ENCODE measurements around the gene VSIG10. TPM values are rescaled to one million over a fixed set of nuclear protein-coding genes. Genes with fewer than 3 reads are reported as not detected.
"Not testable (repeated sequence)": the region's sequence is repeated elsewhere in the genome, so short reads cannot be mapped to it uniquely, and the experiment has no call there.

The VSIG10 gene
- total and polyA plus RNA-seq, 10 donors: 4.9 to 22.9 (median 13.4) TPM

DNA sequence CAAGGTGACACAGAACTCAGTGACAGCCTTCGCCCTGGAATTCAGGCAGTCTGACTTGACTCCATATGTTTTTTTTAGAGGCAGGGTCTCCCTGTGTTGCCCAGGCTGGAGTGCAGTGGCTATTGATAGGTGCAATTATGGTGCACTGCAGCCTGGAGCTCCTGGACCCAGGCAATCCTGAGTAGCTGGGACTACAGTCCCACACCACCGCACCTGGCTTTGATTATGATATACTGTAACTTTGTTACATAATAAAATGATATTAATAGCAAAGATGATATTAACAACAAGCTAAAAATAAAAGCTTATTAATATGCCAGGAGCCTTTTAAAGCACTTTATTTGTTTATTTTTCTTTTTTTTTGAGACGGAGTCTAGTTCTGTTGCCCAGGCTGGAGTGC lies 9.8 kb downstream of the VSIG10 start:
- H3K27me3 ChIP-seq (replicated peaks in 1 of 7): no peaks in the 10 kb centered on the region
- no peak overlapping the region for H3K27ac ChIP-seq
- no peaks in the 10 kb centered on the region for H3K4me1 ChIP-seq
- H3K36me3 ChIP-seq: peaks cover 0 to 31% (median 0%) of the 10 kb centered on the region in 6 donors
- TF ChIP-seq, protein P1, sequence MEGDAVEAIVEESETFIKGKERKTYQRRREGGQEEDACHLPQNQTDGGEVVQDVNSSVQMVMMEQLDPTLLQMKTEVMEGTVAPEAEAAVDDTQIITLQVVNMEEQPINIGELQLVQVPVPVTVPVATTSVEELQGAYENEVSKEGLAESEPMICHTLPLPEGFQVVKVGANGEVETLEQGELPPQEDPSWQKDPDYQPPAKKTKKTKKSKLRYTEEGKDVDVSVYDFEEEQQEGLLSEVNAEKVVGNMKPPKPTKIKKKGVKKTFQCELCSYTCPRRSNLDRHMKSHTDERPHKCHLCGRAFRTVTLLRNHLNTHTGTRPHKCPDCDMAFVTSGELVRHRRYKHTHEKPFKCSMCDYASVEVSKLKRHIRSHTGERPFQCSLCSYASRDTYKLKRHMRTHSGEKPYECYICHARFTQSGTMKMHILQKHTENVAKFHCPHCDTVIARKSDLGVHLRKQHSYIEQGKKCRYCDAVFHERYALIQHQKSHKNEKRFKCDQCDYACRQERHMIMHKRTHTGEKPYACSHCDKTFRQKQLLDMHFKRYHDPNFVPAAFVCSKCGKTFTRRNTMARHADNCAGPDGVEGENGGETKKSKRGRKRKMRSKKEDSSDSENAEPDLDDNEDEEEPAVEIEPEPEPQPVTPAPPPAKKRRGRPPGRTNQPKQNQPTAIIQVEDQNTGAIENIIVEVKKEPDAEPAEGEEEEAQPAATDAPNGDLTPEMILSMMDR (IDR thresholded peaks at IDR 0.05 in 8 of 11, conservative IDR thresholded peaks at IDR 0.05 in 3 of 11): no peak
- TF ChIP-seq POLR2AphosphoS5 (IDR thresholded peaks at IDR 0.05): no peak
- TF ChIP-seq POLR2A (IDR thresholded peaks at IDR 0.05): no peak
- WGBS, 5 donors: 91 to 99% (median 97%) methylated on average over 3 of the region's 3 CpGs
- no peaks in the 10 kb centered on the region for H3K9me3 ChIP-seq
- DNase-seq: no peak
- H3K4me3 ChIP-seq: no peak overlapping the region
- intact Hi-C loops (cut with DNase I; ENCODE audit: low total_unique reads): no loop called here

DNA sequence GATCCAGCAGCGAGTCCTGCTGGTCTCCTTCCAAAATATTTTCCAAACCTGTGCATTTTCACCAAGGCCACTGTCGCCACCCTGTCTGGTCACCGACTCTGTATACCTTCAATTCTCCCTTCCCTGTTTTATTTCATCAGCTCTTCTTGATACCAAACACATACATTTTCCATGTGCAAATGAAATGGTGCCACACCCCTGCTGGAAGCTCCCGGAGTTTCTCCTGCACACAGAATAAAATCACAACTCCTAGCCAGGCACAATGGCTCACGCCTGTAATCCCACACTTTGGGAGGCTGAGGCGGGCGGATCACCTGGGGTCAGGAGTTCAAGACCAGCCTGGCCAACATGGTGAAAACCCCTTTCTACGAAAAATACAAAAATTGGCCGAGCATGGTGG lies 14.0 kb downstream of the VSIG10 start:
- H3K4me1 ChIP-seq: no peaks in the 10 kb centered on the region
- H3K4me3 ChIP-seq: no peak overlapping the region
- no peaks in the 10 kb centered on the region for H3K9me3 ChIP-seq
- intact Hi-C loops (cut with DNase I; ENCODE audit: low total_unique reads): no loop called here
- H3K27me3 ChIP-seq (replicated peaks in 1 of 7): no peaks in the 10 kb centered on the region
- H3K27ac ChIP-seq: no peak overlapping the region
- WGBS, 5 donors: 90 to 97% (median 95%) methylated on average over 9 of the region's 9 CpGs
- DNase-seq: no peak
- H3K36me3 ChIP-seq: peaks cover 0 to 26% (median 0%) of the 10 kb centered on the region in 6 donors
- TF ChIP-seq, protein P1 (IDR thresholded peaks at IDR 0.05 in 8 of 11, conservative IDR thresholded peaks at IDR 0.05 in 3 of 11): no peak
- no peak for TF ChIP-seq POLR2A (IDR thresholded peaks at IDR 0.05)
- TF ChIP-seq POLR2AphosphoS5 (IDR thresholded peaks at IDR 0.05): no peak

- no peaks in the 10 kb centered on the region for H3K27me3 ChIP-seq (replicated peaks in 1 of 7)
- no peak overlapping the region for H3K4me3 ChIP-seq
- H3K4me1 ChIP-seq: no peaks in the 10 kb centered on the region
- peaks cover 0 to 46% (median 0%) of the 10 kb centered on the region in 6 donors for H3K36me3 ChIP-seq
- WGBS, 5 donors: 86 to 95% (median 88%) methylated on average over 9 of the region's 9 CpGs
- H3K9me3 ChIP-seq: peaks cover 0 to 5% (median 0%) of the 10 kb centered on the region in 8 donors
- intact Hi-C loops (cut with DNase I; ENCODE audit: low total_unique reads): no loop called here
- DNase-seq: no peak
- no peak overlapping the region for H3K27ac ChIP-seq
- TF ChIP-seq POLR2A (IDR thresholded peaks at IDR 0.05): no peak
- no peak for TF ChIP-seq POLR2AphosphoS5 (IDR thresholded peaks at IDR 0.05)
- TF ChIP-seq, protein P1 (IDR thresholded peaks at IDR 0.05 in 8 of 11, conservative IDR thresholded peaks at IDR 0.05 in 3 of 11): no peak
Measured at GRCh38 chr12:118082161-118082560, 21.6 kb downstream of the VSIG10 start.

GRCh38 chr12:118081521-118081920 lies 22.3 kb downstream of the VSIG10 start:
- H3K27me3 ChIP-seq (replicated peaks in 1 of 7); H3K4me1 ChIP-seq; H3K9me3 ChIP-seq; intact Hi-C loops (cut with DNase I; ENCODE audit: low total_unique reads); H3K4me3 ChIP-seq; DNase-seq; H3K27ac ChIP-seq: not testable (repeated sequence)
- H3K36me3 ChIP-seq: peaks cover 0 to 46% (median 0%) of the 10 kb centered on the region in 6 donors
- 94 to 97% (median 94%) methylated on average over 9 of the region's 9 CpGs for WGBS, 5 donors

DNA sequence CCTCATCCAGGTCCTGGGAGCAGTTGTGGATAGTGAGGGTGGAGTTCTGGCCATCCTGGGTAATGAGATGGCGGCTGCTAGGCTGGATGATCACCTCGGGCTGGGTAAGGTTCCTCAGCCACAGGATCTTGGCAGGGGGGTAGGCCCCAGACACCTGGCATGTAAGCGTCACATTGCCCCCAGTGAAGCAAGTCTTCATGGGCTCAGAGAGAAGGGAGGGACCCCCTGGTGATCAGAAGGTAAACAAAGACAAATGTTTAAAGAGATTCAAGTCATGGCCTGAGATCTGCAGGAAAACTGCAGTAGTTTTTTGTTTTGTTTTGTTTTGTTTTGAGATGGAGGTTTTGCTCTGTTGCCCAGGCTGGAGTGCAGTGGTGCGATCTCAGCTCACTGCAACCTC lies 30.0 kb downstream of the VSIG10 start:
- TF ChIP-seq POLR2AphosphoS5 (IDR thresholded peaks at IDR 0.05) (no peak), POLR2A (IDR thresholded peaks at IDR 0.05) (no peak)
- TF ChIP-seq, protein P1 (IDR thresholded peaks at IDR 0.05 in 8 of 11, conservative IDR thresholded peaks at IDR 0.05 in 3 of 11): no peak
- intact Hi-C loops (cut with DNase I; ENCODE audit: low total_unique reads): no loop called here
- H3K9me3 ChIP-seq: peaks cover 0 to 5% (median 0%) of the 10 kb centered on the region in 8 donors
- peaks cover 0 to 20% (median 0%) of the 10 kb centered on the region in 6 donors for H3K36me3 ChIP-seq
- H3K4me3 ChIP-seq: no peak overlapping the region
- no peak for DNase-seq
- H3K4me1 ChIP-seq: peaks cover 0 to 3% (median 0%) of the 10 kb centered on the region in 6 donors
- WGBS, 5 donors: 78 to 88% (median 85%) methylated on average over 4 of the region's 4 CpGs
- H3K27me3 ChIP-seq (replicated peaks in 1 of 7): no peaks in the 10 kb centered on the region
- H3K27ac ChIP-seq: no peak overlapping the region

Measured in spleen (tissue), 11 donors.